Panc1 (cell line): ENCODE results near the gene ANKRD66. TPM values are rescaled to one million over a fixed set of nuclear protein-coding genes. Genes with fewer than 3 reads are reported as not detected.

Source experiments
- ATAC-seq: fragments of 200-7000 bp; cut with Tn5 transposase; 2 replicates; pipeline ENCODE4 v1.9.1; 2020; ENCODE audit warnings: mild to moderate bottlenecking, moderate library complexity
- BruUV-seq: library from RNA; stranded (reverse); fragments of 400-500 nt; replicated peaks from 2 replicates; lab custom pipeline; 2021; lab: Mats Ljungman, UMichigan
- CTCF ChIA-PET: fragments of 300-600 bp; sonication (Branson Sonifier 250); formaldehyde crosslinking; loops from one replicate; lab custom pipeline; 2022; ENCODE audit warnings: antibody characterized with exemption; lab: Charles Lee
- POLR2A ChIA-PET: fragments of 300-600 bp; sonication (Branson Sonifier 250); formaldehyde crosslinking; loops from one replicate; lab custom pipeline; 2022; ENCODE audit warnings: antibody characterized with exemption; lab: Charles Lee
- DNase-seq: peaks from one replicate; pipeline ENCODE4 v3.0.0-alpha.2; 2010; ENCODE audit warnings: low read depth, low spot score
- H3K27ac ChIP-seq: 2 replicates; pipeline ENCODE4 v1.5.1; 2011; ENCODE audit warnings: mild to moderate bottlenecking, low read length, inconsistent platforms
- H3K27me3 ChIP-seq: fragments of 200-500 bp; sonication (Bioruptor generic); 2 replicates; pipeline ENCODE4 v1.6.0; 2014; ENCODE audit warnings: low read length, inconsistent platforms; ENCODE audit not compliant: control insufficient read depth, insufficient read depth
- H3K36me3 ChIP-seq: fragments of 200-500 bp; sonication (Bioruptor generic); 2 replicates; pipeline ENCODE4 v1.5.1; 2014; ENCODE audit warnings: inconsistent platforms, mild to moderate bottlenecking, low read length, moderate library complexity; ENCODE audit not compliant: control insufficient read depth, insufficient read depth
- H3K4me1 ChIP-seq: 2 replicates; pipeline ENCODE4 v1.5.1; 2011; ENCODE audit warnings: inconsistent platforms, mild to moderate bottlenecking, low read length, moderate library complexity; ENCODE audit not compliant: control insufficient read depth, insufficient read depth
- H3K4me3 ChIP-seq, 2 experiments: 2 replicates each; pipeline ENCODE4 v1.5.1; 2011 to 2012; ENCODE audit warnings: low read depth in 2 of 2, low read length in 2 of 2, mild to moderate bottlenecking in 2 of 2, inconsistent platforms in 1 of 2, moderate library complexity in 1 of 2
- H3K9me3 ChIP-seq: fragments of 200-500 bp; sonication (Bioruptor generic); 2 replicates; pipeline ENCODE4 v1.5.1; 2014; ENCODE audit warnings: low read depth, mild to moderate bottlenecking, inconsistent platforms, low read length, moderate library complexity; ENCODE audit not compliant: control insufficient read depth, insufficient read depth
- POLR2AphosphoS5 ChIP-seq: IDR thresholded peaks from 2 replicates; pipeline ENCODE4 v1.6.1; 2012; ENCODE audit warnings: mild to moderate bottlenecking, low read depth, low read length, moderate library complexity
- REST ChIP-seq, 2 experiments: IDR thresholded peaks; 2 replicates each; pipeline ENCODE4 v1.6.1; 2011 to 2012; ENCODE audit warnings: low read depth in 2 of 2, control low read depth in 1 of 2, low read length in 1 of 2, mild to moderate bottlenecking in 1 of 2, moderate library complexity in 1 of 2; ENCODE audit not compliant: insufficient read depth in 1 of 2
- SIN3A ChIP-seq: IDR thresholded peaks from 2 replicates; pipeline ENCODE4 v1.6.1; 2012; ENCODE audit warnings: low read depth, mild to moderate bottlenecking, low read length, moderate library complexity, borderline replicate concordance; ENCODE audit not compliant: insufficient read depth
- TCF7L2 ChIP-seq: IDR thresholded peaks from 2 replicates; pipeline ENCODE4 v1.6.1; 2011; ENCODE audit warnings: mild to moderate bottlenecking, low read depth, low read length, inconsistent platforms
- in situ Hi-C: cut with HindIII; loops from 2 replicates; pipeline ENCODE4 v1.10.0; 2016; ENCODE audit warnings: low sequenced_read_pairs, low pct_unique_long_range_greater_than_20kb
- intact Hi-C: fragments of 100-400 bp; cut with micrococcal nuclease; formaldehyde crosslinking; loops from one replicate; pipeline ENCODE4 v1.10.0; 2022; ENCODE audit not compliant: unreplicated experiment
- total RNA-seq: library from RNA; stranded (reverse); gene quantifications from one replicate; pipeline ENCODE4 v1.2.1, GENCODE V29; 2021; ENCODE audit not compliant: unreplicated experiment
- TF ChIP-seq, protein P1 (sequence below): fragments of 450-650 bp; IDR thresholded peaks from 2 replicates; pipeline ENCODE4 v1.5.1; 2017; ENCODE audit warnings: mild to moderate bottlenecking

Gene ANKRD66
- total RNA-seq, 1 experiment from 2014 or later, result not detected

DNA sequence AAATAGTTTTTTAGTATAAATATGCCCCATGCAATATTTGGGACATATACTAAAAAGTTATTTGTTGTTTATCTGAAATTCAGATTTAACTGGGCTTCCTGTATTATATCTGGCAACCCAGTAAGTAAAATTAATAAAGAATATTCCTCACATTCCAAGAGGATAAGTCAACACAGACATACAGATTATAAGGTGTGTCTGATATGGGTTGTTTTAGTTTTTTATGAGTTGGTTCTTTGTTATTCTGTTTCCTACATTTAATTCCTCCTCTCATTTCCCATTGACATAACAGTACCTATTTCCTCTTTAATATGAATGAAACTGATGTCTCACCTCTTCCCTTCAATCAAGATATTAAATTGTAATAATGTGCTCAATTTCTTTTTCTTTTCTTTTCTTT is 9.8 kb upstream of the ANKRD66 start:
- POLR2A ChIA-PET, result no interaction called here
- in situ Hi-C loops, result no loop called here
- ATAC-seq (no peak), DNase-seq (no peak)
- TF ChIP-seq TCF7L2, result no peak
- no peak for TF ChIP-seq REST (IDR thresholded peaks at IDR 0.05; ENCODE audit: insufficient read depth in 1 of 2, low read depth in 2 of 2, low read length in 1 of 2)
- TF ChIP-seq SIN3A, result no peak
- no peak for TF ChIP-seq POLR2AphosphoS5
- TF ChIP-seq, protein P1, sequence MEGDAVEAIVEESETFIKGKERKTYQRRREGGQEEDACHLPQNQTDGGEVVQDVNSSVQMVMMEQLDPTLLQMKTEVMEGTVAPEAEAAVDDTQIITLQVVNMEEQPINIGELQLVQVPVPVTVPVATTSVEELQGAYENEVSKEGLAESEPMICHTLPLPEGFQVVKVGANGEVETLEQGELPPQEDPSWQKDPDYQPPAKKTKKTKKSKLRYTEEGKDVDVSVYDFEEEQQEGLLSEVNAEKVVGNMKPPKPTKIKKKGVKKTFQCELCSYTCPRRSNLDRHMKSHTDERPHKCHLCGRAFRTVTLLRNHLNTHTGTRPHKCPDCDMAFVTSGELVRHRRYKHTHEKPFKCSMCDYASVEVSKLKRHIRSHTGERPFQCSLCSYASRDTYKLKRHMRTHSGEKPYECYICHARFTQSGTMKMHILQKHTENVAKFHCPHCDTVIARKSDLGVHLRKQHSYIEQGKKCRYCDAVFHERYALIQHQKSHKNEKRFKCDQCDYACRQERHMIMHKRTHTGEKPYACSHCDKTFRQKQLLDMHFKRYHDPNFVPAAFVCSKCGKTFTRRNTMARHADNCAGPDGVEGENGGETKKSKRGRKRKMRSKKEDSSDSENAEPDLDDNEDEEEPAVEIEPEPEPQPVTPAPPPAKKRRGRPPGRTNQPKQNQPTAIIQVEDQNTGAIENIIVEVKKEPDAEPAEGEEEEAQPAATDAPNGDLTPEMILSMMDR, result no peak
- no peak overlapping the region for H3K27ac ChIP-seq
- peaks cover 4% of the 10 kb centered on the region; the same call in 1 of the 2 replicates for H3K4me1 ChIP-seq
- no peaks in the 10 kb centered on the region for H3K9me3 ChIP-seq
- H3K4me3 ChIP-seq, result no peak overlapping the region
- intact Hi-C loops, result no loop called here
- H3K36me3 ChIP-seq, result no peaks in the 10 kb centered on the region
- H3K27me3 ChIP-seq, result peaks cover 25% of the 10 kb centered on the region
- CTCF ChIA-PET, result interaction anchor here (0.6 kb wide), 1 partner anchor 298 kb away, joined by 3 read pairs; no protein-coding TSS in a partner anchor
- no TSS peak for BruUV-seq

DNA sequence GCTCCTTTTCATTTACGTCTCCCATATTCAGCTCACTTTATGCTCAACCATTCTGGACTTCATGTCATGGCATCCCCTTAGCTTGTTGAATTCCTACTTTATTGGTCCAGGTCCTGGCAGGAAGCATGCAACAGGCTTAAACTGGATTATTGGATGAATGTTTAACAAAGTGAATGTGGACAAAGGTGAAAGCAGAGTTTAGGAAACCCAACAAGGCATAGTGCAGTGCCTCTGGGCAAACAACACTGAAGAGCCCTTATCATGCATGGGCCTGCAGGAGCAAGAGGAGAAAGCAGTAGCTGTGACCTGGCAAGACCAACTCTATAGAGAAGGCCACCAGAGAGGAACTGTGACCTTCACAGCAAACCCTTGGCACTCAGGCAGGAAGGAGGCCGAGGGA is 5.3 kb upstream of the ANKRD66 start:
- TF ChIP-seq POLR2AphosphoS5 (no peak), REST (IDR thresholded peaks at IDR 0.05; ENCODE audit: insufficient read depth in 1 of 2, low read depth in 2 of 2, low read length in 1 of 2) (no peak), TCF7L2 (no peak), SIN3A (no peak)
- TF ChIP-seq, protein P1, result no peak
- H3K4me1 ChIP-seq, result no peaks in the 10 kb centered on the region
- no peak for DNase-seq
- no peak overlapping the region for H3K4me3 ChIP-seq
- intact Hi-C loops, result no loop called here
- H3K27ac ChIP-seq, result no peak overlapping the region
- H3K27me3 ChIP-seq, result peaks cover 8% of the 10 kb centered on the region; the same call in 1 of the 2 replicates
- POLR2A ChIA-PET, result no interaction called here
- CTCF ChIA-PET, result no interaction called here
- in situ Hi-C loops, result no loop called here
- ATAC-seq, result no peak
- H3K36me3 ChIP-seq, result no peaks in the 10 kb centered on the region
- no TSS peak for BruUV-seq
- no peaks in the 10 kb centered on the region for H3K9me3 ChIP-seq
